ENCODE data around the gene CFAP119. TPM values are rescaled to one million over a fixed set of nuclear protein-coding genes. Genes with fewer than 3 reads are reported as not detected.

The CFAP119 gene
- total and polyA plus RNA-seq, 2 of the 8 experiments (the other 6 are each of a cell fraction or from before 2014, with no cell fraction given) = 5.6 to 6.0 TPM

DNA sequence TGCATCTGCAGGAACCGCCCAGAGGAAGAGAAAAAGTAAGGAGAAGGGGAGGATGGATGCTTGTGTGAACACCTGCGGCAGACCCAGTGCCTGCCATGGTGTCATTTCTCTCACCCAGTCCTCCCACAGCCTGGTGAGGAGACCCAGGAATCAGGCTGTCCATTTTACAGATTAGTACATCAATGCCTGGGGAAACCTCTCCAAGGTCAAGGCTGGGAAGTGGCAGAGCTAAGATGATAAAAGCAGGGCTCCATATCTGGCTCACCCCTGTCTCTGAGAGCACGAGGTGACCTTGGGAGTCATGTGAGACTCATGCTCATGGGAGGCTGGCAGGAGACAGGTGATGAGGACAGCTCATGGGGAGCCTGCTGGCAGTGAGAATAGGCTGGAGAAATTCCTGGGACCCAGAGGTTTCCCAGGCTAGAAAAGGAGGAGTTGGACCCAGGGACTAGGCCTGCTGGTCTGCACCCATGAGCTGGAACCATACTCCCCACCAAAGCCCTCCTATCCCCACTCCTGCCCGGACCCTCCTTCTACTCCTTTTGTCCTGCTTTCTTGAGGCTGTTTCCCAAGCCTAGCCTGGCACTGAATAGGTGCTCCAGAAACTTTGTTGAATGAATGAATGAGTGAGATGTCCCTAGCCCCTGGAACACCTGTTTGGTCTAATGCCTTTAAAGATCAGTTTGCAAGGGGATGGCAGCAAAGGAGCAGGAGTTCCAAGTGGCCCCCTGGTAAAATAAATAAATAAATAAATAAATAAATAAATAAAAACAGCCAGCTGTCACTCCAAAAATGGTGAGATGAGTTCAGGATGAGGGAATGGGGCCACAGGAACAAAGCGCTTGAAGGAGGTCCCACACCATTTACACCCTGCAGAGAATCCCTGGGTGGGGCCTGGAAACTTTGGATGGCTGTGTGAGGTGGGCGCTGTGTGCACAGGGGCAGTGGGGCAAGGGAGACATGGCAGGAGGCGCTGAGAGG, 23.6 kb upstream of the CFAP119 start (continued):
- TF ChIP-seq RXRA (IDR thresholded peaks at IDR 0.05; ENCODE audit: insufficient read depth, low read depth, low read length) = no peak
- no peak for TF ChIP-seq TBP (IDR thresholded peaks at IDR 0.05; ENCODE audit: low read depth, low read length)
- no peak for TF ChIP-seq NRF1 (IDR thresholded peaks at IDR 0.05; ENCODE audit: low read depth, low read length)
- no peak for TF ChIP-seq CEBPB (IDR thresholded peaks at IDR 0.05; ENCODE audit: low read depth, low read length)
- no peak for TF ChIP-seq JUN (IDR thresholded peaks at IDR 0.05; ENCODE audit: low read depth, low read length)
- no peak for TF ChIP-seq CBX8 (IDR thresholded peaks at IDR 0.05; ENCODE audit: borderline replicate concordance, low read depth, low read length)
- no peak for TF ChIP-seq SIRT6 (IDR thresholded peaks at IDR 0.05; ENCODE audit: low read length)
- TF ChIP-seq EGR1 (IDR thresholded peaks at IDR 0.05; ENCODE audit: borderline replicate concordance, low read depth, low read length) = no peak
- TF ChIP-seq, protein P1, sequence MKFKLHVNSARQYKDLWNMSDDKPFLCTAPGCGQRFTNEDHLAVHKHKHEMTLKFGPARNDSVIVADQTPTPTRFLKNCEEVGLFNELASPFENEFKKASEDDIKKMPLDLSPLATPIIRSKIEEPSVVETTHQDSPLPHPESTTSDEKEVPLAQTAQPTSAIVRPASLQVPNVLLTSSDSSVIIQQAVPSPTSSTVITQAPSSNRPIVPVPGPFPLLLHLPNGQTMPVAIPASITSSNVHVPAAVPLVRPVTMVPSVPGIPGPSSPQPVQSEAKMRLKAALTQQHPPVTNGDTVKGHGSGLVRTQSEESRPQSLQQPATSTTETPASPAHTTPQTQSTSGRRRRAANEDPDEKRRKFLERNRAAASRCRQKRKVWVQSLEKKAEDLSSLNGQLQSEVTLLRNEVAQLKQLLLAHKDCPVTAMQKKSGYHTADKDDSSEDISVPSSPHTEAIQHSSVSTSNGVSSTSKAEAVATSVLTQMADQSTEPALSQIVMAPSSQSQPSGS (IDR thresholded peaks at IDR 0.05; ENCODE audit: low read length) = no peak
- TF ChIP-seq RBBP5 (IDR thresholded peaks at IDR 0.05; ENCODE audit: borderline replicate concordance, low read depth, low read length) = no peak

Measured in H1 (cell line).